Measurements from ENCODE around the gene CMAS.

- TF ChIP-seq CTCF (IDR thresholded peaks at IDR 0.05) (no peak), CHD2 (IDR thresholded peaks at IDR 0.05; ENCODE audit: low read length, partially characterized antibody) (no peak), POLR2AphosphoS5 (IDR thresholded peaks at IDR 0.05; ENCODE audit: low read depth, low read length) (no peak), EZH2phosphoT487 (IDR thresholded peaks at IDR 0.05; ENCODE audit: borderline replicate concordance, low read depth) (no peak), FOXM1 (IDR thresholded peaks at IDR 0.05; ENCODE audit: low read depth) (no peak), NRF1 (IDR thresholded peaks at IDR 0.05; ENCODE audit: low read depth, low read length) (no peak)
These were observed 1.5 kb downstream of the CMAS start for GRCh38 chr12:22047494-22047893.

Measured in SK-N-SH (cell line).